Heart right ventricle (tissue), 16 donors: ENCODE results near the gene PLPP7. TPM values are rescaled to one million over a fixed set of nuclear protein-coding genes. Genes with fewer than 3 reads are reported as not detected.

Experiments used
- ATAC-seq, 8 donors: fragments of 200-7000 bp; cut with Tn5 transposase; one replicate each; pipeline ENCODE4 v1.9.1; 2020; ENCODE audit warnings: mild to moderate bottlenecking in 8 of 8, moderate library complexity in 8 of 8, moderate number of reproducible peaks in 1 of 8
- DNase-seq, 2 donors: peaks; one replicate each; pipeline ENCODE4 v3.0.0-alpha.2; 2020
- H3K27ac ChIP-seq, 10 donors: fragments of 200-600 bp; sonication (generic) in 2 of 10; one replicate each; pipeline versions ENCODE4 v1.5.0 to v1.8.0; 2020 to 2022; ENCODE audit warnings: mild to moderate bottlenecking in 3 of 10
- H3K27me3 ChIP-seq, 7 donors: fragments of 200-600 bp; one replicate each; pipeline ENCODE4 v1.8.0; 2021 to 2022; ENCODE audit warnings: mild to moderate bottlenecking in 2 of 7
- H3K36me3 ChIP-seq, 9 donors: fragments of 200-600 bp; sonication (generic) in 1 of 9; one replicate each; pipeline versions ENCODE4 v1.5.0 to v1.8.0; 2020 to 2022; ENCODE audit warnings: mild to moderate bottlenecking in 2 of 9
- H3K4me1 ChIP-seq, 9 donors: fragments of 200-600 bp; sonication (generic) in 1 of 9; one replicate each; pipeline versions ENCODE4 v1.5.0 to v1.8.0; 2020 to 2022; ENCODE audit warnings: mild to moderate bottlenecking in 4 of 9
- H3K4me3 ChIP-seq, 10 donors: fragments of 200-600 bp; sonication (generic) in 2 of 10; one replicate each; pipeline versions ENCODE4 v1.5.0 to v1.8.0; 2020 to 2022; ENCODE audit warnings: mild to moderate bottlenecking in 7 of 10, moderate library complexity in 2 of 10
- H3K9me3 ChIP-seq, 11 donors: fragments of 200-600 bp in 10 of 11; sonication (generic) in 2 of 11; one replicate each; pipeline versions ENCODE4 v1.5.0 to v1.8.0; 2013 to 2022; ENCODE audit warnings: mild to moderate bottlenecking in 2 of 11, control low read depth in 1 of 11, moderate library complexity in 1 of 11
- CTCF ChIP-seq, 9 donors: fragments of 200-600 bp; sonication (generic) in 2 of 9; IDR thresholded peaks; one replicate each; pipeline versions ENCODE4 v1.5.0 to v1.8.0; 2021 to 2022; ENCODE audit warnings: antibody characterized with exemption in 9 of 9, mild to moderate bottlenecking in 5 of 9, moderate library complexity in 1 of 9
- WGBS, 2 donors: extraction: QIAGEN DNeasy Blood & Tissue Kit; methylation state at CpG; one replicate each; pipeline ENCODE4 v1.1.7; 2013; ENCODE audit warnings: inconsistent platforms in 1 of 2; 5-methylcytosine and 5-hydroxymethylcytosine counted together
- intact Hi-C, 10 donors: fragments of 100-400 bp; cut with DNase I; formaldehyde crosslinking; loops; one replicate each; pipeline versions ENCODE4 v1.11.1 to v1.14.2; 2022
- polyA plus RNA-seq, 2 donors: library from polyadenylated mRNA; stranded (reverse); fragments of 200-250 nt; gene quantifications; one replicate each; pipeline ENCODE4 v1.2.3, GENCODE V29; 2013
- total RNA-seq, 10 donors: library from RNA; stranded (reverse); fragmentation: NEBNext Ultra II Directional in 3 of 10; extraction: Animal tissue kit (Norgen Biotek cat#: 25700) in 3 of 10; gene quantifications; one replicate each; pipeline versions ENCODE4 v1.2.1 to v1.2.4, GENCODE V29; 2021 to 2023
- donor health status: Arrhythmogenic right ventricular cardiomyopathy.
- donor health status: ischemic (EF 13 %, LVEDD 7.1; RV severe dilation, severe dysfunction).
- donor health status: healthy with polysubstance abuse.
- donor health status: DM: no; HTN: yes; CAD: no.
- donor health status: DM: no; HTN: no; CAD: no.
- donor health status: ischemic (EF 25% LVEDD 6.9; RV normal size, moderate dysfunction).
- donor health status: ischemic (EF 25% LVEDD 5.7; RV mildly dilated, moderate dysfunction).
- donor health status: healthy.
- donor health status: DM: yes; HTN: yes; CAD: no.
- donor health status: Ischemic cardiomyopathy.
- donor health status: ischemic (EF 35%, LVEDD 5.7; RV mildly dilated, moderate dysfunction).
- donor health status: nonischemic (EF 11% LVEDD 7.7; RV severe dilation, severe dysfunction).
- donor health status: DM: yes; HTN: yes; CAD: no.
- donor health status: PGD.
- donor health status: ischemic (EF 29% LVEDD 5.4; RV normal size, mild dysfunction).
- donor health status: nonischemic (EF 23%, LVEDD 6.1; RV moderate dilation, normal function).

PLPP7 gene
- total and polyA plus RNA-seq, 12 donors = 42.6 to 140 (median 102) TPM

- intact Hi-C loops = no loop called here
- H3K4me1 ChIP-seq = peaks cover 4 to 62% (median 36%) of the 10 kb centered on the region in 9 donors
- peak overlapping the region in 9 of 10 donors; percentile 89 to 98 (median 94) for H3K27ac ChIP-seq
- H3K4me3 ChIP-seq = no peak overlapping the region
- H3K9me3 ChIP-seq = no peaks in the 10 kb centered on the region
- WGBS, 2 donors = 77 to 79% methylated on average over 9 of the region's 9 CpGs
- TF ChIP-seq CTCF (IDR thresholded peaks at IDR 0.05) = no peak
- ATAC-seq (no peak), DNase-seq (no peak)
- H3K27me3 ChIP-seq = peaks cover 0 to 4% (median 0%) of the 10 kb centered on the region in 7 donors
- H3K36me3 ChIP-seq = peaks cover 0 to 16% (median 0%) of the 10 kb centered on the region in 9 donors
Observed at GRCh38 chr9:131288217-131288616, 1.3 kb upstream of the PLPP7 start.

GRCh38 chr9:131290036-131290766 lies 678 bp downstream of the PLPP7 start:
- Histone ChIP-seq H3K9me3 (no peaks in the 10 kb centered on the region), H3K27me3 (no peaks in the 10 kb centered on the region), H3K4me3 (peak overlapping the region; percentile 58 to 79 (median 74)), H3K27ac (peak overlapping the region; percentile 89 to 98 (median 94)), H3K4me1 (peaks cover 10 to 75% (median 41%) of the 10 kb centered on the region in 9 donors), H3K36me3 (peaks cover 0 to 32% (median 0%) of the 10 kb centered on the region in 9 donors)
- TF ChIP-seq CTCF (IDR thresholded peaks at IDR 0.05) = no peak
- intact Hi-C loops = loop anchor here in 1 of 10 donors (5.0 kb wide), 1 partner anchor 42 kb away; no protein-coding TSS in a partner anchor
- no peak for DNase-seq
- ATAC-seq = peak; percentile 9 to 55 (median 26)
- 40% methylated on average over 34 of the region's 34 CpGs for WGBS, 2 donors

GRCh38 chr9:131290767-131291370 lies 1.3 kb downstream of the PLPP7 start:
- peak overlapping the region; percentile 58 to 79 (median 74) for H3K4me3 ChIP-seq
- WGBS, 2 donors = 49 to 56% methylated on average over 17 of the region's 17 CpGs
- peaks cover 10 to 82% (median 43%) of the 10 kb centered on the region in 9 donors for H3K4me1 ChIP-seq
- ATAC-seq = peak in 3 of 8 donors; percentile 1 to 9 (median 3)
- H3K27me3 ChIP-seq = no peaks in the 10 kb centered on the region
- intact Hi-C loops = loop anchor here in 1 of 10 donors (5.0 kb wide), 1 partner anchor 41 kb away; no protein-coding TSS in a partner anchor
- no peaks in the 10 kb centered on the region for H3K9me3 ChIP-seq
- peak overlapping the region; percentile 89 to 98 (median 94) for H3K27ac ChIP-seq
- H3K36me3 ChIP-seq = peaks cover 0 to 34% (median 0%) of the 10 kb centered on the region in 9 donors
- no peak for TF ChIP-seq CTCF (IDR thresholded peaks at IDR 0.05)
- DNase-seq = no peak

- intact Hi-C loops = loop anchor here in 1 of 10 donors (5.0 kb wide), 1 partner anchor 40 kb away; no protein-coding TSS in a partner anchor
- Histone ChIP-seq H3K27me3 (no peaks in the 10 kb centered on the region), H3K4me1 (peaks cover 10 to 92% (median 47%) of the 10 kb centered on the region in 9 donors), H3K27ac (peak overlapping the region in 7 of 10 donors; percentile 61 to 98 (median 94)), H3K36me3 (peaks cover 0 to 35% (median 0%) of the 10 kb centered on the region in 9 donors), H3K9me3 (no peaks in the 10 kb centered on the region), H3K4me3 (peak overlapping the region in 7 of 10 donors; percentile 67 to 79 (median 78))
- no peak for ATAC-seq
- WGBS, 2 donors = 49 to 73% methylated on average over 7 of the region's 7 CpGs
- no peak for DNase-seq
- no peak for TF ChIP-seq CTCF (IDR thresholded peaks at IDR 0.05)
Observed at GRCh38 chr9:131291795-131292315, 2.3 kb downstream of the PLPP7 start.
